Hematopoietic multipotent progenitor cell treated with erythropoietin and hydrocortisone succinate and interleukin-3 and kit ligand, for 15 days (in vitro differentiated cells): Measurements from ENCODE around the gene PNPT1.

Experiments
- DNase-seq: peaks from one replicate; pipeline ENCODE4 v3.0.0-alpha.2; 2015; ENCODE audit warnings: low spot score

The PNPT1 gene

GRCh38 chr2:55668956-55669355 lies 24.7 kb downstream of the PNPT1 start:
- DNase-seq, result no peak

GRCh38 chr2:55653255-55653654 lies 40.4 kb downstream of the PNPT1 start:
- no peak for DNase-seq

- DNase-seq, result no peak
These were observed 44.4 kb downstream of the PNPT1 start for GRCh38 chr2:55649211-55649610.

GRCh38 chr2:55636831-55637230 lies 56.8 kb downstream of the PNPT1 start:
- no peak for DNase-seq

- DNase-seq, result no peak
These were observed 64.7 kb downstream of the PNPT1 start for GRCh38 chr2:55628931-55629330.

- DNase-seq, result no peak
These were observed 65.7 kb downstream of the PNPT1 start for GRCh38 chr2:55627915-55628314.

- DNase-seq, result no peak
These were observed 71.8 kb downstream of the PNPT1 start for GRCh38 chr2:55621802-55622201.

- peak; percentile 31 for DNase-seq
These were observed 73.4 kb downstream of the PNPT1 start for GRCh38 chr2:55620123-55620779.

GRCh38 chr2:55618275-55619055 lies 75.2 kb downstream of the PNPT1 start:
- peak; percentile 69 for DNase-seq

GRCh38 chr2:55618025-55618274 lies 75.7 kb downstream of the PNPT1 start:
- DNase-seq, result no peak

- peak; percentile 98 for DNase-seq
These were observed 76.2 kb downstream of the PNPT1 start, which contains the start of gene PPP4R3B for GRCh38 chr2:55617175-55618024. PPP4R3B (minus strand) TSS chr2:55617622; CDS start chr2:55617285, 337 bp downstream.

- peak; percentile 45 for DNase-seq
These were observed 77.0 kb downstream of the PNPT1 start for GRCh38 chr2:55616551-55617174.

- DNase-seq, result no peak
These were observed 81.6 kb downstream of the PNPT1 start for GRCh38 chr2:55611997-55612396.

GRCh38 chr2:55610954-55611743 lies 82.5 kb downstream of the PNPT1 start:
- DNase-seq, result no peak

- DNase-seq, result no peak
These were observed 83.6 kb downstream of the PNPT1 start for GRCh38 chr2:55609938-55610578.

- no peak for DNase-seq
These were observed 84.3 kb downstream of the PNPT1 start for GRCh38 chr2:55609193-55609794.

- DNase-seq, result no peak
These were observed 85.9 kb downstream of the PNPT1 start for GRCh38 chr2:55607717-55608116.

- no peak for DNase-seq
These were observed 89.5 kb downstream of the PNPT1 start for GRCh38 chr2:55604027-55604565.

- no peak for DNase-seq
These were observed 91.8 kb downstream of the PNPT1 start for GRCh38 chr2:55601849-55602248.

- DNase-seq, result no peak
These were observed 95.4 kb downstream of the PNPT1 start for GRCh38 chr2:55598056-55598795.
